WTC11 (cell line): ENCODE measurements around the gene PSMB11.

Source experiments
- CREM ChIP-seq: sonication (generic); formaldehyde crosslinking; IDR thresholded peaks from 2 replicates; pipeline ENCODE4 v1.8.1; 2022; ENCODE audit warnings: mild to moderate bottlenecking, missing genetic modification reagents, moderate library complexity
- E2F4 ChIP-seq: sonication (generic); formaldehyde crosslinking; IDR thresholded peaks from 2 replicates; pipeline ENCODE4 v1.8.1; 2022; ENCODE audit warnings: low read depth, mild to moderate bottlenecking, moderate library complexity, missing genetic modification reagents, borderline replicate concordance
- JUN ChIP-seq: sonication (generic); formaldehyde crosslinking; IDR thresholded peaks from 2 replicates; pipeline ENCODE4 v1.8.0; 2023; ENCODE audit warnings: mild to moderate bottlenecking, missing genetic modification reagents
- MAX ChIP-seq: sonication (generic); formaldehyde crosslinking; IDR thresholded peaks from 2 replicates; pipeline ENCODE4 v1.8.0; 2022; ENCODE audit warnings: mild to moderate bottlenecking, missing genetic modification reagents
- NR1H2 ChIP-seq: sonication (generic); formaldehyde crosslinking; IDR thresholded peaks from 2 replicates; pipeline ENCODE4 v1.9.0; 2021; ENCODE audit warnings: mild to moderate bottlenecking, moderate library complexity, missing genetic modification reagents
- PREB ChIP-seq: sonication (generic); formaldehyde crosslinking; IDR thresholded peaks from 2 replicates; pipeline ENCODE4 v1.8.1; 2022; ENCODE audit warnings: mild to moderate bottlenecking, missing genetic modification reagents, moderate library complexity, borderline replicate concordance
- ZNF416 ChIP-seq: fragments of 250-450 bp; sonication (Bioruptor Pico); IDR thresholded peaks from 2 replicates; pipeline ENCODE4 v1.9.0; 2021; ENCODE audit warnings: mild to moderate bottlenecking, inconsistent platforms
- TF ChIP-seq, protein P1 (sequence below): fragments of 200-600 bp; IDR thresholded peaks from 2 replicates; pipeline ENCODE4 v1.8.0; 2022; ENCODE audit warnings: antibody characterized with exemption
- TF ChIP-seq, protein P2 (sequence below): sonication (generic); formaldehyde crosslinking; IDR thresholded peaks from 2 replicates; pipeline ENCODE4 v1.8.1; 2023; ENCODE audit warnings: mild to moderate bottlenecking, missing genetic modification reagents
- TF ChIP-seq, protein P3 (sequence below): sonication (generic); formaldehyde crosslinking; IDR thresholded peaks from 2 replicates; pipeline ENCODE4 v1.8.0; 2022; ENCODE audit warnings: mild to moderate bottlenecking, missing genetic modification reagents

- no peak for TF ChIP-seq CREM (CRISPR knock-in tag)
- TF ChIP-seq, protein P1, sequence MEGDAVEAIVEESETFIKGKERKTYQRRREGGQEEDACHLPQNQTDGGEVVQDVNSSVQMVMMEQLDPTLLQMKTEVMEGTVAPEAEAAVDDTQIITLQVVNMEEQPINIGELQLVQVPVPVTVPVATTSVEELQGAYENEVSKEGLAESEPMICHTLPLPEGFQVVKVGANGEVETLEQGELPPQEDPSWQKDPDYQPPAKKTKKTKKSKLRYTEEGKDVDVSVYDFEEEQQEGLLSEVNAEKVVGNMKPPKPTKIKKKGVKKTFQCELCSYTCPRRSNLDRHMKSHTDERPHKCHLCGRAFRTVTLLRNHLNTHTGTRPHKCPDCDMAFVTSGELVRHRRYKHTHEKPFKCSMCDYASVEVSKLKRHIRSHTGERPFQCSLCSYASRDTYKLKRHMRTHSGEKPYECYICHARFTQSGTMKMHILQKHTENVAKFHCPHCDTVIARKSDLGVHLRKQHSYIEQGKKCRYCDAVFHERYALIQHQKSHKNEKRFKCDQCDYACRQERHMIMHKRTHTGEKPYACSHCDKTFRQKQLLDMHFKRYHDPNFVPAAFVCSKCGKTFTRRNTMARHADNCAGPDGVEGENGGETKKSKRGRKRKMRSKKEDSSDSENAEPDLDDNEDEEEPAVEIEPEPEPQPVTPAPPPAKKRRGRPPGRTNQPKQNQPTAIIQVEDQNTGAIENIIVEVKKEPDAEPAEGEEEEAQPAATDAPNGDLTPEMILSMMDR = no peak
- TF ChIP-seq PREB = no peak
- TF ChIP-seq JUN = no peak
- no peak for TF ChIP-seq MAX (CRISPR knock-in tag)
- TF ChIP-seq NR1H2 = no peak
- no peak for TF ChIP-seq ZNF416 (CRISPR knock-in tag)
- TF ChIP-seq, protein P2, sequence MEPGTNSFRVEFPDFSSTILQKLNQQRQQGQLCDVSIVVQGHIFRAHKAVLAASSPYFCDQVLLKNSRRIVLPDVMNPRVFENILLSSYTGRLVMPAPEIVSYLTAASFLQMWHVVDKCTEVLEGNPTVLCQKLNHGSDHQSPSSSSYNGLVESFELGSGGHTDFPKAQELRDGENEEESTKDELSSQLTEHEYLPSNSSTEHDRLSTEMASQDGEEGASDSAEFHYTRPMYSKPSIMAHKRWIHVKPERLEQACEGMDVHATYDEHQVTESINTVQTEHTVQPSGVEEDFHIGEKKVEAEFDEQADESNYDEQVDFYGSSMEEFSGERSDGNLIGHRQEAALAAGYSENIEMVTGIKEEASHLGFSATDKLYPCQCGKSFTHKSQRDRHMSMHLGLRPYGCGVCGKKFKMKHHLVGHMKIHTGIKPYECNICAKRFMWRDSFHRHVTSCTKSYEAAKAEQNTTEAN = no peak
- TF ChIP-seq, protein P3, sequence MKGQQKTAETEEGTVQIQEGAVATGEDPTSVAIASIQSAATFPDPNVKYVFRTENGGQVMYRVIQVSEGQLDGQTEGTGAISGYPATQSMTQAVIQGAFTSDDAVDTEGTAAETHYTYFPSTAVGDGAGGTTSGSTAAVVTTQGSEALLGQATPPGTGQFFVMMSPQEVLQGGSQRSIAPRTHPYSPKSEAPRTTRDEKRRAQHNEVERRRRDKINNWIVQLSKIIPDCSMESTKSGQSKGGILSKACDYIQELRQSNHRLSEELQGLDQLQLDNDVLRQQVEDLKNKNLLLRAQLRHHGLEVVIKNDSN (CRISPR knock-in tag) = no peak
- TF ChIP-seq E2F4 (CRISPR knock-in tag) = no peak
Measured at GRCh38 chr14:23015618-23016017, 26.4 kb upstream of the PSMB11 start.
